Measurements from ENCODE around the gene SPATC1L. TPM values are rescaled to one million over a fixed set of nuclear protein-coding genes. Genes with fewer than 3 reads are reported as not detected.

SPATC1L gene
- total RNA-seq, 2 donors from 2014 or later: 6.2 to 6.9 TPM

- Histone ChIP-seq H3K9me3 (no peaks in the 10 kb centered on the region), H3K4me1 (no peaks in the 10 kb centered on the region), H3K27ac (no peak overlapping the region), H3K36me3 (peaks cover 4% of the 10 kb centered on the region), H3K4me3 (no peak overlapping the region), H3K9ac (ENCODE audit: low read depth in 2 of 2, low read length in 2 of 2) (no peak overlapping the region), H3K27me3 (no peaks in the 10 kb centered on the region)
- TF ChIP-seq CTCF (IDR thresholded peaks at IDR 0.05): no peak
- intact Hi-C loops (cut with DNase I): no loop called here
- no peak for DNase-seq
These were observed 66.5 kb downstream of the SPATC1L start for GRCh38 chr21:46117586-46118315.

DNA sequence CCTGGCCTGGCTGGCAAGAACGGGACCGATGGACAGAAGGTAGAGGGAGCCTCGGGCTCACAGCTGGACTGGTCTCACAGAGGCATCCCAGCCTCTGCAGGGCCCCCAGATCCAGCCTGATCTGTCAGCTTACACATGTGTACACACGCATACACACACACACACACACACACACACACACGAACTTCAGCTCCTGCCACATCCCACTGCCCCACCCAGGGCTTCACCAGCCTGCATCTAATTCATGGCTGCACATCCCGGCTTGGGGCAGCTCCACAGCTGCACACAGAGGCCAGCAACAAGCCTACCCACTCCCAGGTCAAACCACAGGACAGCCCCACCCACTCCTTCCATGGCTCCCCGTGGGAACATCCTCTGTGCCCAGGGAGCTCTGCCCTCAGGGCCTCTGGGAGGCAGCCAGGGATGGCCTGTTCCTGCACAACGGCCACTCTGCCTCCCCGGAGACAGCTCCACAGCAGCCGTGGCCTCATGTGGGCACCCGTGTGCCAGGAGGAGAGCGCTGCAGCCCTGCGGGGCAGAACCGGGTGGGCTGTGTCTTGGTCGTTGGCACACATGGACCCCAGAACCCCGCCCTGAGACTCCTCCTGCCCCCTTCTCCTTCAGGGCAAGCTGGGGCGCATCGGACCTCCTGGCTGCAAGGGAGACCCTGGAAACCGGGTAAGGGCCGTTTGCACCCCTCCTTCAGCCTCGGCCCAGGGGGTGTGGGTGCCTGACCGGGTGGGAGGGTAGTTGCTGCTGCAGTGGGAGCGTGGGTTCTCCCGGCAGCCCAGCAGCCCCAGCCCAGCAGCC, 67.3 kb downstream of the SPATC1L start:
- H3K9me3 ChIP-seq: no peaks in the 10 kb centered on the region
- H3K4me3 ChIP-seq: no peak overlapping the region
- H3K4me1 ChIP-seq: no peaks in the 10 kb centered on the region
- DNase-seq: no peak
- no peak for TF ChIP-seq CTCF (IDR thresholded peaks at IDR 0.05)
- no peak overlapping the region for H3K9ac ChIP-seq (ENCODE audit: low read depth in 2 of 2, low read length in 2 of 2)
- H3K27me3 ChIP-seq: no peaks in the 10 kb centered on the region
- H3K36me3 ChIP-seq: peaks cover 4% of the 10 kb centered on the region
- intact Hi-C loops (cut with DNase I): no loop called here
- no peak overlapping the region for H3K27ac ChIP-seq

DNA sequence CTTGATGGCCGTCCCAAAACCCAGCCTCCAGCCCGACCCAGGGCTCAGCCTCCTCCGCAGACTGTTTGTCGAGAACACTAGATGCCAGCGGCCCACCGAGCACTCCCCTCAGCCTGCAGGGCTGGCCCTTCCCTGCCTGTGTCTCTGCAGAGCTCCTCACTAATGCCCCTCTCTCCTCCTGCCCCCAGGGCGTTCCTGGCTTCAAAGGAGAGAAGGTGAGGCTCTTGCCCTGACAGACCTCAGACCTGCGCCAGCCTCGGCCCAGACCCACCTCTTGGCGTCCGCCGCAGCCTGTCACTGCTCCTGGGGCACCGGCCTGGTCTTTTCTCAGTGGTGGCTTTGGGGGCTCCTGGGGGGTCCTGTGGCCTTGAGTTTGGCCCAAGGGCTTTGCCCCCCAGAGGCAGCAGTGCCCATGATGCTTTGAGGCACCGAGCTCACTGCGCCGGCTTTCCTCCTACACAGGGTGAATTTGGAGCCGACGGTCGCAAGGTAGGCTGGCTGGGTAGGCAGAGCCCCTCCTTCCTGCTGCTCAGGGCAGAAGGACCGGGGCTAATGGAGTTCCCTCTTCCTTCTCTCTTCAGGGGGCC, 68.0 kb downstream of the SPATC1L start:
- Histone ChIP-seq H3K9me3 (no peaks in the 10 kb centered on the region), H3K27ac (no peak overlapping the region), H3K27me3 (no peaks in the 10 kb centered on the region), H3K4me1 (no peaks in the 10 kb centered on the region), H3K4me3 (no peak overlapping the region), H3K36me3 (peaks cover 4% of the 10 kb centered on the region), H3K9ac (ENCODE audit: low read depth in 2 of 2, low read length in 2 of 2) (no peak overlapping the region)
- intact Hi-C loops (cut with DNase I): no loop called here
- no peak for DNase-seq
- no peak for TF ChIP-seq CTCF (IDR thresholded peaks at IDR 0.05)

- TF ChIP-seq CTCF (IDR thresholded peaks at IDR 0.05): no peak
- H3K4me3 ChIP-seq: no peak overlapping the region
- peaks cover 4% of the 10 kb centered on the region for H3K36me3 ChIP-seq
- H3K9me3 ChIP-seq: no peaks in the 10 kb centered on the region
- DNase-seq: no peak
- H3K4me1 ChIP-seq: no peaks in the 10 kb centered on the region
- H3K9ac ChIP-seq (ENCODE audit: low read depth in 2 of 2, low read length in 2 of 2): no peak overlapping the region
- no peaks in the 10 kb centered on the region for H3K27me3 ChIP-seq
- intact Hi-C loops (cut with DNase I): no loop called here
- H3K27ac ChIP-seq: no peak overlapping the region
These were observed 68.6 kb downstream of the SPATC1L start for GRCh38 chr21:46115441-46116188.

DNA sequence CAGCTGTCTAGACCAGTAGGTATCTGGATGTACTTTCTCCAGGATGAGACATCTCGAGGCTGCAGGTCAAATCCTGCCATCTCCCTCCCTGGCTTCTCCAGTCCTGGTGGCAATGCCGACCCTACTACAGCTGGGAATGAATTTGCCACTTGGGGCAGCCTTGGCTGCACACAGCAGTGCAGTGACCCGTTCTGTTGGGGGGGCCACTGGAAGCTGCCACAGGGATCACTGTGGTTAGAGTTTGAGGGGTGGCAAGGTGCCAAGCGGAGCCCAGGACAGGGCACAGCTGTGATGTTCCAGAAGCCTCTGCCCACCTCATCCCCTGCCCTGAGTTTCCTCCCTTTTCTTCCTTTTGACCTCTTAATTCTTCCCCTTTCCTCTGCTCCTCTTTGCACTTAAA, 69.3 kb downstream of the SPATC1L start:
- Histone ChIP-seq H3K36me3 (peaks cover 4% of the 10 kb centered on the region), H3K9ac (ENCODE audit: low read depth in 2 of 2, low read length in 2 of 2) (no peak overlapping the region), H3K27ac (no peak overlapping the region), H3K9me3 (no peaks in the 10 kb centered on the region), H3K27me3 (no peaks in the 10 kb centered on the region), H3K4me1 (no peaks in the 10 kb centered on the region), H3K4me3 (no peak overlapping the region)
- no peak for DNase-seq
- TF ChIP-seq CTCF (IDR thresholded peaks at IDR 0.05): no peak
- intact Hi-C loops (cut with DNase I): no loop called here
